LNCAP (cell line): ENCODE data around the gene ADAT1.

ENCODE experiments used
- CTCF ChIP-seq: fragments of 450-650 bp; IDR thresholded peaks from 2 replicates; pipeline ENCODE4 v1.5.1; 2017; ENCODE audit warnings: mild to moderate bottlenecking

Gene ADAT1

GRCh38 chr16:75593825-75594820 lies 29.0 kb downstream of the ADAT1 start:
- TF ChIP-seq CTCF, result no peak

GRCh38 chr16:75593308-75593707 lies 29.8 kb downstream of the ADAT1 start:
- TF ChIP-seq CTCF, result no peak

- TF ChIP-seq CTCF, result no peak
Measured at GRCh38 chr16:75590920-75591843, 31.9 kb downstream of the ADAT1 start.

- TF ChIP-seq CTCF, result no peak
Measured at GRCh38 chr16:75589306-75589705, 33.8 kb downstream of the ADAT1 start.

GRCh38 chr16:75588716-75589115 lies 34.4 kb downstream of the ADAT1 start:
- TF ChIP-seq CTCF, result no peak

- no peak for TF ChIP-seq CTCF
Measured at GRCh38 chr16:75584108-75584507, 39.0 kb downstream of the ADAT1 start.

- no peak for TF ChIP-seq CTCF
Measured at GRCh38 chr16:75579281-75579834, 43.7 kb downstream of the ADAT1 start.
